ENCODE data around the gene DAB2IP.

Gene DAB2IP

GRCh38 chr9:121783111-121783510 is 131.7 kb downstream of the DAB2IP start:
- TF ChIP-seq CTCF (conservative IDR thresholded peaks at IDR 0.05): no peak
- no peak overlapping the region for H3K27ac ChIP-seq

GRCh38 chr9:121783521-121784507 is 132.4 kb downstream of the DAB2IP start:
- H3K27ac ChIP-seq: peak overlapping the region; percentile 51
- TF ChIP-seq CTCF (conservative IDR thresholded peaks at IDR 0.05): no peak

DNA sequence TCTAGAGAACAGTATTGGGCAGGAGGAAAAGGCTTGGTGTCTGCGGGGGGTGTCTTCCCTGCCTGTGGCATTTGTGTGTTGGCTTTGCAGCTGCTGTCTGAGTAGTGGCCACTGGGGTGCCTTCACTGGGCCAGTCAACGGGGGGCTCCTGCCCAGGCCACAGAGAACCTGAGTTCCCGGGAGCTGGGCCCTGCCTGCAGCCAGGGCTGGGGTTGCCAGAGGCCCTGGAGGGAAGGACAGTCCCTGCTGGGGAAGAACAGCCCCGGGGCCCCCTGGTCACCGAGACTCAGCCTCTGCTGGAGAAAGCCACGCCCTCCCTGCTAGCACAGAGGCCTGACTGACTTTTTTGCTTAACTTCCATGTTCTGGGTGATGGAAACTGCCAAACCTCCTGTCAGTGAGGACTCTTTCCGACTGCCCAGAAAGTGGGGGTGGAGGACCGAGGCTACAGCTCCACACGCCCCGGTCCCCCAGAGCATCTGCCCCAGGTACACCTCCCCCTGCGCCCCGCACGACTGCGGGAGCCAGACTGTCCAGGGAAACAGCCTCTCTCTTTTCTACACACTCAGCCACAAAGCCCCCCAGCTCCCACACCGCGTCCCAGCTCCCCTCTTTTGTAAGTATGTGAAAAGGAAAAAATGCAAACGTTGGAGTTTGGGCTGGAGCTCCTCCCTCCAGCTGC is 133.4 kb downstream of the DAB2IP start:
- no peak; the same call in 1 of the 2 replicates for TF ChIP-seq CTCF (conservative IDR thresholded peaks at IDR 0.05)
- H3K27ac ChIP-seq: peak overlapping the region; percentile 51

DNA sequence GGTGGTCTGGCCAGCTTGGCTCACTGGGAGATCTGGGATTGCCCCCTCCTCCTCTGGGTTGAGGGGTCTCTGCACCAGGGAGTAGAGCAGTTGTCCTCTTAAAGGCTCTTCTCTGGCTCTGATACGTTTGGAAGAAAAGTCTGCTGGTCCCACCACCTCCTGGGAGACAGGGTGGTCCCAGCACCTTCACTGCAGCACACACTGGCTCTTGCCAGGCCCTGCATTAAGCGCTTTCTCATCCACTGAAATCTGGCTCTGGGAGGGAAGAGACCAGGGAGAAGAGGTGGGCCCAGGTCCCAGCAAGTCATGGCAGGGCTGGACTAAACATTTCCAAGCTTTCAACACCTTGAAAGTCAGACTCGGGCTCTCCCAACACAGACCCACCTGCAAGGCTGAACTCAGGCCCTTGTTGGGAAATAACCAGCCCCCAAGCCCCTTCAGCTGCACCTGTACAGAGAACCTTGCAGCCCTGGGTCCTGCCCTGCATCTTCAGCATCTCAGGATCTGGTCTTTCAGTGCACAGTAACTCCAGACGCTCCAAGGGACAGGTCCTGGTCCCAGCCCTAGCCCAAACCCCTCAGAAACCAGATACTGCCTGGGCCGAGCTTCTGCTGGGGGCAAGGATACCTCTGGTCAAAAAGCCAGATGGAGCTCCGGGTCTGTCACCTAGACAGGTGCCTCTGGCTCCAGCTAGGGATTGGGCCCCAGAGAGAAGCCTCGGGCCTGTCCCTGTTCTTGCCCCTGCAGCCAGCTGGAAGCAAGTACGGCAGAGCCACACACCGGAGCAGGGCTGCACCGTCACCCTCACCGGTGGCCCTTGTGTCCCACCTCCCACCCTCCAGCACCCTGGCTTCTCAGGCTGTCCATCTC is 134.5 kb downstream of the DAB2IP start:
- TF ChIP-seq CTCF (conservative IDR thresholded peaks at IDR 0.05): no peak
- H3K27ac ChIP-seq: no peak overlapping the region

GRCh38 chr9:121786543-121786948 is 135.1 kb downstream of the DAB2IP start:
- no peak overlapping the region for H3K27ac ChIP-seq
- no peak for TF ChIP-seq CTCF (conservative IDR thresholded peaks at IDR 0.05)

DNA sequence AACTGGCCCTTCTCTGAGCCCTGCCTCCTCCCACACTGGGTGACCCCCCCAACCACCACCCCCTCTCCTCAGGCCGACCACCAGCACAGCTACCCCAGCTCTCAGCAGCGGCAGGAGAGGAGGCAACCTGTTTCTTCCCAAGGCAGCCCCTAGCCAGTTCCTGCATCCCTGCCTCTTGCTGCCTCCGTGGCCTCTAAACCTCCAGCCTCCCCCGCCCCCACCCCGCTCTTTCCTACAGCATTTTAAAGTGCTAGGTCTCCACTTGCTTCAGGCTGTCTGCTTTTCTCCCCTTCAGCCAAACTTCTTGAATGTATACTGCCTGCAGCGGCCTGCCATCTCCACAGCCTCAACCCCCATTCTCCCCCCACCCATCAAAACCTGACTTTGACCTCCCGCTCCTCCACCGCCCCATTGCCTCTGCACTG is 135.6 kb downstream of the DAB2IP start:
- TF ChIP-seq CTCF (conservative IDR thresholded peaks at IDR 0.05): no peak
- no peak overlapping the region for H3K27ac ChIP-seq

All from VCaP (cell line).